H9 (cell line): Measurements from ENCODE around the gene VARS1. TPM values are rescaled to one million over a fixed set of nuclear protein-coding genes. Genes with fewer than 3 reads are reported as not detected.

Source experiments
- DNase-seq: peaks from one replicate; pipeline ENCODE4 v3.0.0-alpha.2; 2017
- H2AFZ ChIP-seq: one replicate; pipeline ENCODE4 v1.6.1; 2013; ENCODE audit warnings: mild to moderate bottlenecking, low read length, control low read depth, moderate library complexity
- H2AK5ac ChIP-seq: 2 replicates; pipeline ENCODE4 v1.6.1; 2013; ENCODE audit warnings: low read length, control low read depth, mixed read lengths; ENCODE audit not compliant: insufficient read length
- H2BK120ac ChIP-seq: one replicate; pipeline ENCODE4 v1.6.1; 2013; ENCODE audit warnings: low read depth, mild to moderate bottlenecking, low read length, control low read depth, inconsistent platforms; ENCODE audit not compliant: poor library complexity, severe bottlenecking
- H2BK12ac ChIP-seq: 2 replicates; pipeline ENCODE4 v1.6.1; 2013; ENCODE audit warnings: low read length, control low read depth, mixed read lengths, low read depth; ENCODE audit not compliant: insufficient read length
- H2BK15ac ChIP-seq: 2 replicates; pipeline ENCODE4 v1.6.1; 2013; ENCODE audit warnings: low read depth, low read length, control low read depth
- H2BK20ac ChIP-seq: one replicate; pipeline ENCODE4 v1.6.1; 2013; ENCODE audit warnings: low read depth, mild to moderate bottlenecking, low read length, control low read depth, inconsistent platforms; ENCODE audit not compliant: poor library complexity, severe bottlenecking
- H2BK5ac ChIP-seq: 2 replicates; pipeline ENCODE4 v1.6.1; 2013; ENCODE audit warnings: low read length, control low read depth, mixed read lengths; ENCODE audit not compliant: insufficient read length
- H3K14ac ChIP-seq: 2 replicates; pipeline ENCODE4 v1.6.1; 2013; ENCODE audit warnings: low read length, control low read depth; ENCODE audit not compliant: insufficient read depth
- H3K18ac ChIP-seq: 2 replicates; pipeline ENCODE4 v1.6.1; 2013; ENCODE audit warnings: low read depth, mild to moderate bottlenecking, mixed read lengths, low read length, control low read depth; ENCODE audit not compliant: insufficient read length
- H3K23ac ChIP-seq: 2 replicates; pipeline ENCODE4 v1.6.1; 2013; ENCODE audit warnings: low read length, control low read depth, mixed read lengths, low read depth; ENCODE audit not compliant: insufficient read length
- H3K23me2 ChIP-seq: 2 replicates; pipeline ENCODE4 v1.6.1; 2013; ENCODE audit warnings: low read depth, mild to moderate bottlenecking, mixed read lengths, low read length, control low read depth; ENCODE audit not compliant: insufficient read length, poor library complexity, severe bottlenecking
- H3K27ac ChIP-seq: 2 replicates; pipeline ENCODE4 v1.5.1; 2013; ENCODE audit warnings: low read length, control low read depth, mixed read lengths, low read depth; ENCODE audit not compliant: insufficient read length
- H3K27me3 ChIP-seq: 2 replicates; pipeline ENCODE4 v1.6.1; 2013; ENCODE audit warnings: low read length, control low read depth, inconsistent platforms; ENCODE audit not compliant: insufficient read depth
- H3K4ac ChIP-seq: 2 replicates; pipeline ENCODE4 v1.6.1; 2013; ENCODE audit warnings: low read depth, mild to moderate bottlenecking, control low read depth, inconsistent platforms, low read length, moderate library complexity
- H3K4me1 ChIP-seq: 2 replicates; pipeline ENCODE4 v1.6.1; 2013; ENCODE audit warnings: low read length, control low read depth, inconsistent platforms; ENCODE audit not compliant: insufficient read depth
- H3K4me2 ChIP-seq: 2 replicates; pipeline ENCODE4 v1.6.1; 2013; ENCODE audit warnings: low read length, control low read depth, mixed read lengths; ENCODE audit not compliant: insufficient read length, insufficient read depth
- H3K56ac ChIP-seq: 2 replicates; pipeline ENCODE4 v1.6.1; 2013; ENCODE audit warnings: low read depth, mild to moderate bottlenecking, mixed read lengths, low read length, control low read depth; ENCODE audit not compliant: insufficient read length
- H3K79me1 ChIP-seq: 2 replicates; pipeline ENCODE4 v1.6.1; 2013; ENCODE audit warnings: low read depth, mild to moderate bottlenecking, moderate library complexity, low read length, control low read depth, inconsistent platforms; ENCODE audit not compliant: insufficient read depth, poor library complexity, severe bottlenecking
- H3K79me2 ChIP-seq: 2 replicates; pipeline ENCODE4 v1.6.1; 2013; ENCODE audit warnings: low read length, control low read depth, inconsistent platforms; ENCODE audit not compliant: insufficient read depth
- H3K9ac ChIP-seq: 2 replicates; pipeline ENCODE4 v1.6.1; 2013; ENCODE audit warnings: low read length, control low read depth, mixed read lengths; ENCODE audit not compliant: insufficient read length; ENCODE audit errors: extremely low read depth
- H3K9me3 ChIP-seq: one replicate; pipeline ENCODE4 v1.6.1; 2013; ENCODE audit warnings: low read depth, low read length, inconsistent platforms; ENCODE audit not compliant: control insufficient read depth
- H3T11ph ChIP-seq: one replicate; pipeline ENCODE4 v1.6.1; 2013; ENCODE audit warnings: mild to moderate bottlenecking, low read length, control low read depth, inconsistent platforms
- H4K20me1 ChIP-seq: one replicate; pipeline ENCODE4 v1.6.1; 2013; ENCODE audit not compliant: control insufficient read depth, insufficient read length, insufficient read depth
- H4K5ac ChIP-seq: 2 replicates; pipeline ENCODE4 v1.6.1; 2013; ENCODE audit warnings: low read depth, mild to moderate bottlenecking, mixed read lengths, low read length, control low read depth; ENCODE audit not compliant: insufficient read length
- H4K8ac ChIP-seq: replicated peaks from 2 replicates; pipeline ENCODE4 v1.6.1; 2013; ENCODE audit warnings: low read length, control low read depth, mixed read lengths, low read depth; ENCODE audit not compliant: insufficient read length
- H4K91ac ChIP-seq: 2 replicates; pipeline ENCODE4 v1.6.1; 2013; ENCODE audit warnings: low read depth, mild to moderate bottlenecking, moderate library complexity, mixed read lengths, low read length, control low read depth; ENCODE audit not compliant: insufficient read length
- H3K27ac Mint-ChIP-seq, 3 experiments: 2 replicates in 2 of 3; 3 replicates in 1 of 3; pipeline ENCODE4 v1.8.0; 2020 to 2021; ENCODE audit warnings: mixed read lengths in 3 of 3, mild to moderate bottlenecking in 1 of 3, moderate library complexity in 1 of 3
- H3K27me3 Mint-ChIP-seq: 2 replicates; pipeline ENCODE4 v1.8.0; 2021; ENCODE audit warnings: low read depth, mild to moderate bottlenecking, moderate library complexity, mixed read lengths
- H3K36me3 Mint-ChIP-seq, 3 experiments: 2 replicates in 2 of 3; 3 replicates in 1 of 3; pipeline ENCODE4 v1.8.0; 2020 to 2021; ENCODE audit warnings: low read depth in 3 of 3, mixed read lengths in 3 of 3; ENCODE audit not compliant: insufficient read depth in 1 of 3
- H3K4me1 Mint-ChIP-seq, 2 experiments: 2 replicates each; pipeline ENCODE4 v1.8.0; 2020; ENCODE audit warnings: mixed read lengths in 2 of 2
- H3K4me3 Mint-ChIP-seq, 2 experiments: 2 replicates in 1 of 2; 3 replicates in 1 of 2; pipeline ENCODE4 v1.8.0; 2020 to 2021; ENCODE audit warnings: mild to moderate bottlenecking in 2 of 2, mixed read lengths in 2 of 2, moderate library complexity in 1 of 2
- H3K9me3 Mint-ChIP-seq, 2 experiments: 2 replicates in 1 of 2; 3 replicates in 1 of 2; pipeline ENCODE4 v1.8.0; 2020; ENCODE audit warnings: mild to moderate bottlenecking in 2 of 2, mixed read lengths in 2 of 2, moderate library complexity in 1 of 2
- WGBS: extraction: QIAGEN DNeasy Blood & Tissue Kit; methylation state at CpG from one replicate; pipeline ENCODE4 v1.1.7; 2013; ENCODE audit warnings: missing lambda C conversion rate, low lambda C conversion rate, mixed read lengths; ENCODE audit not compliant: insufficient read length; ENCODE audit errors: extremely low coverage; 5-methylcytosine and 5-hydroxymethylcytosine counted together
- total RNA-seq: library from RNA; stranded (reverse); gene quantifications from 2 replicates; pipeline ENCODE4 v1.2.1, GENCODE V29; 2021
- TF ChIP-seq, protein P1 (sequence below): fragments of 200-600 bp; sonication (generic); conservative IDR thresholded peaks from 3 replicates; pipeline ENCODE4 v1.8.0; 2021; ENCODE audit warnings: antibody characterized with exemption, mild to moderate bottlenecking

VARS1 gene
- total RNA-seq, 1 experiment from 2014 or later: 154 TPM

DNA sequence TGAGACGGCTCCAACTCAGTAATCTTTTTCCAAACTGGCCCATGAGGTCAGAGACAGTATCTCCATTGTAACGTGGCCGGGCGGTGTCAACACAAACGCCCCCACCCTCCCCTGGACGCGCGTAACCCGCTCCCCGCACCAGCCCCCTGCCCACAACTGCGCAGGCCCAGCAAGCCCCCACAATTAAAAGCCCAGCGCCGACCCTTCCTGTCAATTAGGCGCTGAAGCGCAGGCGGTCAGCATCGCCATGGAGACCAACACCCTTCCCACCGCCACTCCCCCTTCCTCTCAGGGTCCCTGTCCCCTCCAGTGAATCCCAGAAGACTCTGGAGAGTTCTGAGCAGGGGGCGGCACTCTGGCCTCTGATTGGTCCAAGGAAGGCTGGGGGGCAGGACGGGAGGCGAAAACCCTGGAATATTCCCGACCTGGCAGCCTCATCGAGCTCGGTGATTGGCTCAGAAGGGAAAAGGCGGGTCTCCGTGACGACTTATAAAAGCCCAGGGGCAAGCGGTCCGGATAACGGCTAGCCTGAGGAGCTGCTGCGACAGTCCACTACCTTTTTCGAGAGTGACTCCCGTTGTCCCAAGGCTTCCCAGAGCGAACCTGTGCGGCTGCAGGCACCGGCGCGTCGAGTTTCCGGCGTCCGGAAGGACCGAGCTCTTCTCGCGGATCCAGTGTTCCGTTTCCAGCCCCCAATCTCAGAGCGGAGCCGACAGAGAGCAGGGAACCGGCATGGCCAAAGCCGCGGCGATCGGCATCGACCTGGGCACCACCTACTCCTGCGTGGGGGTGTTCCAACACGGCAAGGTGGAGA lies 19.7 kb upstream of the VARS1 start, which contains the start of the genes HSPA1A and HSPA1L:
Gene HSPA1A, plus strand, starts transcription at position 519 of the 814 bp plus-strand sequence. Its CDS starts 214 bp downstream, at position 733.
Gene HSPA1L, minus strand, starts transcription at position 259 of the 814 bp plus-strand sequence. CDS start 3,311 bp downstream, outside the sequence.
- peak; percentile 100 for DNase-seq
- TF ChIP-seq, protein P1, sequence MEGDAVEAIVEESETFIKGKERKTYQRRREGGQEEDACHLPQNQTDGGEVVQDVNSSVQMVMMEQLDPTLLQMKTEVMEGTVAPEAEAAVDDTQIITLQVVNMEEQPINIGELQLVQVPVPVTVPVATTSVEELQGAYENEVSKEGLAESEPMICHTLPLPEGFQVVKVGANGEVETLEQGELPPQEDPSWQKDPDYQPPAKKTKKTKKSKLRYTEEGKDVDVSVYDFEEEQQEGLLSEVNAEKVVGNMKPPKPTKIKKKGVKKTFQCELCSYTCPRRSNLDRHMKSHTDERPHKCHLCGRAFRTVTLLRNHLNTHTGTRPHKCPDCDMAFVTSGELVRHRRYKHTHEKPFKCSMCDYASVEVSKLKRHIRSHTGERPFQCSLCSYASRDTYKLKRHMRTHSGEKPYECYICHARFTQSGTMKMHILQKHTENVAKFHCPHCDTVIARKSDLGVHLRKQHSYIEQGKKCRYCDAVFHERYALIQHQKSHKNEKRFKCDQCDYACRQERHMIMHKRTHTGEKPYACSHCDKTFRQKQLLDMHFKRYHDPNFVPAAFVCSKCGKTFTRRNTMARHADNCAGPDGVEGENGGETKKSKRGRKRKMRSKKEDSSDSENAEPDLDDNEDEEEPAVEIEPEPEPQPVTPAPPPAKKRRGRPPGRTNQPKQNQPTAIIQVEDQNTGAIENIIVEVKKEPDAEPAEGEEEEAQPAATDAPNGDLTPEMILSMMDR: no peak
- H2BK120ac ChIP-seq: no peak within 1 kb of the TSS
- WGBS: no CpG with 5 or more reads among the region's 56 CpGs
- H2BK12ac ChIP-seq: no peak within 1 kb of the TSS
- H3K4ac ChIP-seq: no peak within 1 kb of the TSS
- H3K18ac ChIP-seq: peak within 1 kb of the TSS; percentile 66
- Mint-ChIP-seq H3K27me3 (peaks cover 5% of the 10 kb centered on the region), H3K4me3 (peak within 1 kb of the TSS; percentile 81 to 90), H3K27ac (peak within 1 kb of the TSS; percentile 94 to 99 (median 99)), H3K4me1 (peaks cover 19 to 22% of the 10 kb centered on the region in 2 experiments), H3K36me3 (peaks cover 3 to 10% (median 6%) of the 10 kb centered on the region in 3 experiments; a peak in 5 of 7 replicates), H3K9me3 (peaks cover 6 to 9% of the 10 kb centered on the region in 2 experiments)
- H4K8ac ChIP-seq: no peak within 1 kb of the TSS
- H2BK15ac ChIP-seq: no peak within 1 kb of the TSS
- H2BK20ac ChIP-seq: no peak within 1 kb of the TSS
- H3K27me3 ChIP-seq: no peaks in the 10 kb centered on the region
- H3K23ac ChIP-seq: no peak within 1 kb of the TSS
- H3K4me2 ChIP-seq: peak within 1 kb of the TSS; percentile 76
- peaks cover 5% of the 10 kb centered on the region for H3K23me2 ChIP-seq
- H3K27ac ChIP-seq: no peak within 1 kb of the TSS
- no peak within 1 kb of the TSS for H3T11ph ChIP-seq
- no peak within 1 kb of the TSS for H2AFZ ChIP-seq
- H3K4me1 ChIP-seq: no peaks in the 10 kb centered on the region; the same call in 1 of the 2 replicates
- H3K14ac ChIP-seq: peak within 1 kb of the TSS; percentile 37; the same call in 1 of the 2 replicates
- H4K20me1 ChIP-seq: no peaks in the 10 kb centered on the region
- H2BK5ac ChIP-seq: no peak within 1 kb of the TSS
- no peak within 1 kb of the TSS for H3K9ac ChIP-seq
- H3K9me3 ChIP-seq: no peaks in the 10 kb centered on the region
- no peak within 1 kb of the TSS for H4K5ac ChIP-seq
- H2AK5ac ChIP-seq: no peak within 1 kb of the TSS
- no peaks in the 10 kb centered on the region for H3K79me1 ChIP-seq
- H4K91ac ChIP-seq: no peak within 1 kb of the TSS
- H3K56ac ChIP-seq: no peak within 1 kb of the TSS
- H3K79me2 ChIP-seq: no peaks in the 10 kb centered on the region
